ENCODE results near the gene KCNQ5.

DNA sequence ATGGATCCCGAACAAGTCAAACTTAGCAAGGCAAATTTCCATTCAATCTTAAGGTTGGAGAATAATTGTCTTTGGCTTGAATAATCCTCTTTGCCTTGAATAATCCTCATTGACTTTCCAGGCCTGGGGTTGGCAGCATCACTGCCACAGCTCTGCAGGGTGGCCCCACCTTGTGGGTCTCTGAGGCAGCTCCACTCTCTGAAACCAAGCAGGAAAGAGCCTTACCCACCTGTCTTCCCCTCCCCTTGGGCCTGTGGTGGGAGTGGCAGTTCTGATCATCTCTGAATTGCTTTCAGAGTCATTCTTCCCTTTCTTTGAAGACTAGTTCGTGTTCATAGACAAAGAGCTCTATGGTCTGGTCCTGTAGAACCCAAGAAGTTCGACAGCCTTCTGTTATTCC is 47.5 kb downstream of the KCNQ5 start:
- TF ChIP-seq POLR2A (IDR thresholded peaks at IDR 0.05): no peak
- no peak for TF ChIP-seq CTCF (IDR thresholded peaks at IDR 0.05)

Measured in suprapubic skin (tissue), 3 donors.